GM18498 (cell line): Measurements from ENCODE around the gene TJP1.
A peak's percentile ranks its signal among the peaks of the same experiment; 100 is the strongest.
"Not testable (repeated sequence)": the region's sequence is repeated elsewhere in the genome, so short reads cannot be mapped to it uniquely, and the experiment has no call there.

Experiments used
- ATAC-seq: cut with Tn5 transposase; IDR thresholded peaks from one replicate; pipeline ENCODE4 v1.9.1; 2021; ENCODE audit warnings: mild to moderate bottlenecking, moderate library complexity; ENCODE audit not compliant: unreplicated experiment

The TJP1 gene

GRCh38 chr15:29840054-29840453 is 17.8 kb upstream of the TJP1 start:
- ATAC-seq, result no peak

- ATAC-seq, result no peak
Observed at GRCh38 chr15:29838352-29839010, 16.2 kb upstream of the TJP1 start.

- ATAC-seq, result no peak
Observed at GRCh38 chr15:29835301-29835700, 13.0 kb upstream of the TJP1 start.

GRCh38 chr15:29832709-29833108 is 10.4 kb upstream of the TJP1 start:
- ATAC-seq, result no peak

- ATAC-seq, result no peak
Observed at GRCh38 chr15:29826908-29827820, 4.9 kb upstream of the TJP1 start.

GRCh38 chr15:29825227-29825626 is 3.0 kb upstream of the TJP1 start:
- peak; percentile 71 for ATAC-seq

GRCh38 chr15:29822684-29823459 is 604 bp upstream of the TJP1 start:
- ATAC-seq, result no peak

GRCh38 chr15:29821416-29822099 is 710 bp downstream of the TJP1 start:
- peak; percentile 69 for ATAC-seq

- ATAC-seq, result no peak
Observed at GRCh38 chr15:29820394-29821154, 1.7 kb downstream of the TJP1 start.

GRCh38 chr15:29819979-29820378 is 2.3 kb downstream of the TJP1 start:
- ATAC-seq, result no peak

- ATAC-seq, result no peak
Observed at GRCh38 chr15:29818141-29818540, 4.1 kb downstream of the TJP1 start.

- ATAC-seq, result not testable (repeated sequence)
Observed at GRCh38 chr15:29817455-29817854, 4.8 kb downstream of the TJP1 start.

- ATAC-seq, result no peak
Observed at GRCh38 chr15:29815000-29815710, 7.1 kb downstream of the TJP1 start.

GRCh38 chr15:29813009-29813408 is 9.3 kb downstream of the TJP1 start:
- ATAC-seq, result no peak

- ATAC-seq, result no peak
Observed at GRCh38 chr15:29812384-29812694, 9.9 kb downstream of the TJP1 start.

- ATAC-seq, result no peak
Observed at GRCh38 chr15:29811691-29812383, 10.4 kb downstream of the TJP1 start.

- no peak for ATAC-seq
Observed at GRCh38 chr15:29805708-29806104, 16.6 kb downstream of the TJP1 start.

GRCh38 chr15:29805043-29805707 is 17.1 kb downstream of the TJP1 start:
- ATAC-seq, result no peak

GRCh38 chr15:29802411-29802810 is 19.9 kb downstream of the TJP1 start:
- no peak for ATAC-seq
